ENCODE results near the gene SMCO1. TPM values are rescaled to one million over a fixed set of nuclear protein-coding genes. Genes with fewer than 3 reads are reported as not detected.

SMCO1 gene
- polyA plus RNA-seq, 2 of the 4 experiments (the other 2 are of a cell fraction), result not detected

GRCh38 chr3:196502775-196503195 is 12.4 kb downstream of the SMCO1 start:
- peak overlapping the region; percentile 83 for H3K4me3 ChIP-seq
- peaks cover 18% of the 10 kb centered on the region for H3K4me1 ChIP-seq
- H3K4me2 ChIP-seq, result peak overlapping the region; percentile 89
- ChIA-PET POLR2A (interaction anchor here (1.1 kb wide), 2 partner anchors 20 to 26 kb away, joined by 3 to 9 read pairs; no protein-coding TSS in a partner anchor), CTCF (interaction anchor here (1.2 kb wide), 1 partner anchor 16 kb away, joined by 3 read pairs; no protein-coding TSS in a partner anchor)
- DNase-seq (ENCODE audit: low read depth in 1 of 2, low spot score in 1 of 2) (peak; percentile 35 to 39), FAIRE-seq (no peak), ATAC-seq (peak; percentile 52 to 75)
- 0 out of 3 replicates have a peak, but pooled peaks cover 2% of the 10 kb centered on the region for H3K9me3 ChIP-seq
- under 1% methylated on average over 7 of the region's 27 CpGs for WGBS (ENCODE audit: missing lambda C conversion rate)
- TF ChIP-seq MAX (IDR thresholded peaks at IDR 0.05) (peak; percentile 28; the same call in 1 of the 2 replicates), FOSL2 (IDR thresholded peaks at IDR 0.05) (no peak), FOSL2 (CRISPR knock-in tag; IDR thresholded peaks at IDR 0.05) (peak; percentile 60), RFX5 (IDR thresholded peaks at IDR 0.05) (no peak)
- peak overlapping the region; percentile 88 to 96 for H3K27ac ChIP-seq

- TF ChIP-seq HOXA7 (CRISPR knock-in tag; IDR thresholded peaks at IDR 0.05), result no peak
- no peak for TF ChIP-seq MAX (IDR thresholded peaks at IDR 0.05)
- TF ChIP-seq CBX8 (IDR thresholded peaks at IDR 0.05), result no peak
- no peak for TF ChIP-seq HEYL (CRISPR knock-in tag; IDR thresholded peaks at IDR 0.05)
- TF ChIP-seq CHD2 (IDR thresholded peaks at IDR 0.05; ENCODE audit: low read length, partially characterized antibody), result no peak
- TF ChIP-seq EHMT2 (IDR thresholded peaks at IDR 0.05; ENCODE audit: low read depth), result no peak
- TF ChIP-seq USF2 (IDR thresholded peaks at IDR 0.05), result no peak
- ChIA-PET POLR2A (interaction anchor here (1.6 kb wide), 1 partner anchor 69 kb away, joined by 4 read pairs; the partner anchor contains the start of gene UBXN7), CTCF (interaction anchor here (1.1 to 1.4 kb wide), 3 partner anchors 17 to 203 kb away, joined by 3 to 5 read pairs (median 4); no protein-coding TSS in a partner anchor)
- Histone ChIP-seq H3K4me3 (peak overlapping the region; percentile 83), H3K27ac (peak overlapping the region; percentile 88 to 96), H3K4me2 (peak overlapping the region; percentile 89), H3K4me1 (peaks cover 18% of the 10 kb centered on the region), H3K9me3 (no peaks in the 10 kb centered on the region)
- ATAC-seq (no peak), DNase-seq (ENCODE audit: low read depth in 1 of 2, low spot score in 1 of 2) (no peak), FAIRE-seq (no peak)
- 2% methylated on average over 14 of the region's 14 CpGs for WGBS (ENCODE audit: missing lambda C conversion rate)
Observed at GRCh38 chr3:196501316-196502044, 13.7 kb downstream of the SMCO1 start.

- Histone ChIP-seq H3K9me3 (no peaks in the 10 kb centered on the region), H3K4me2 (peak overlapping the region; percentile 89), H3K27ac (peak overlapping the region; percentile 70 to 96), H3K4me3 (peak overlapping the region; percentile 83), H3K4me1 (peaks cover 18% of the 10 kb centered on the region)
- ChIA-PET CTCF (interaction anchor here (1.1 kb wide), 1 partner anchor 28 kb away, joined by 4 read pairs; no protein-coding TSS in a partner anchor), POLR2A (interaction anchor here (1.6 kb wide), 1 partner anchor 68 kb away, joined by 4 read pairs; the partner anchor contains the start of gene UBXN7)
- FAIRE-seq, result no peak
- TF ChIP-seq ESRRA (IDR thresholded peaks at IDR 0.05; ENCODE audit: borderline replicate concordance, low read length) (no peak), MYC (IDR thresholded peaks at IDR 0.05; ENCODE audit: borderline replicate concordance, low read length) (no peak), BCL3 (IDR thresholded peaks at IDR 0.05) (no peak), EP300 (IDR thresholded peaks at IDR 0.05) (no peak), RCOR1 (IDR thresholded peaks at IDR 0.05; ENCODE audit: low read depth, low read length) (no peak), HOXB13 (CRISPR knock-in tag; IDR thresholded peaks at IDR 0.05; ENCODE audit: low read depth) (no peak)
- ATAC-seq, result no peak
- no peak for DNase-seq (ENCODE audit: low read depth in 1 of 2, low spot score in 1 of 2)
- 66% methylated on average over 11 of the region's 11 CpGs for WGBS (ENCODE audit: missing lambda C conversion rate)
Observed at GRCh38 chr3:196499807-196500524, 15.2 kb downstream of the SMCO1 start.
